Mucosa of descending colon (tissue), 3 donors: ENCODE data around the gene DLGAP1. TPM values are rescaled to one million over a fixed set of nuclear protein-coding genes. Genes with fewer than 3 reads are reported as not detected.
A peak's percentile ranks its signal among the peaks of the same experiment; 100 is the strongest.

Source experiments
- ATAC-seq: fragments of 200-7000 bp; cut with Tn5 transposase; one replicate; pipeline ENCODE4 v1.9.1; 2020; ENCODE audit warnings: mild to moderate bottlenecking, moderate library complexity
- DNase-seq, 3 donors: peaks; one replicate each; pipeline ENCODE4 v3.0.0-alpha.2; 2020
- H3K36me3 ChIP-seq: fragments of 200-600 bp; one replicate; pipeline ENCODE4 v1.8.0; 2021; ENCODE audit warnings: low read depth, mild to moderate bottlenecking
- H3K4me1 ChIP-seq: fragments of 200-600 bp; one replicate; pipeline ENCODE4 v1.8.0; 2021; ENCODE audit warnings: low read depth, mild to moderate bottlenecking
- H3K4me3 ChIP-seq: fragments of 200-600 bp; one replicate; pipeline ENCODE4 v1.8.0; 2021; ENCODE audit warnings: mild to moderate bottlenecking
- H3K9me3 ChIP-seq: fragments of 200-600 bp; one replicate; pipeline ENCODE4 v1.8.0; 2021; ENCODE audit warnings: mild to moderate bottlenecking
- CTCF ChIP-seq: fragments of 200-600 bp; IDR thresholded peaks from one replicate; pipeline ENCODE4 v1.8.0; 2022; ENCODE audit warnings: antibody characterized with exemption, mild to moderate bottlenecking
- intact Hi-C, 2 donors: fragments of 100-400 bp; cut with DNase I in 1 of 2; cut with micrococcal nuclease in 1 of 2; formaldehyde crosslinking; loops; one replicate each; pipeline versions ENCODE4 v1.11.0 to v1.11.1; 2022; cut with DNase I, micrococcal nuclease
- total RNA-seq, 3 donors: library from RNA; stranded (reverse); fragmentation: NEBNext Ultra II Directional in 2 of 3; extraction: Animal tissue kit (Norgen Biotek cat#: 25700) in 2 of 3; gene quantifications; one replicate each; pipeline versions ENCODE4 v1.2.1 to v1.2.4, GENCODE V29; 2021 to 2023
- donor health status: DM: no; HTN: no; CAD: no; lungs with moderate emphysema.
- donor health status: DM: no; HTN: no; CAD: no.
- donor health status: DM: no; HTN: yes; CAD: no.

Gene DLGAP1
- total RNA-seq, 3 donors from 2014 or later, result 0.46 to 6.8 (median 4.1) TPM

- intact Hi-C loops, result loop anchor here (5.0 to 10.0 kb wide), 2 partner anchors 147 to 214 kb away; no protein-coding TSS in a partner anchor
- H3K4me3 ChIP-seq, result peak overlapping the region; percentile 85
- DNase-seq (no peak), ATAC-seq (no peak)
- H3K36me3 ChIP-seq, result no peaks in the 10 kb centered on the region
- no peaks in the 10 kb centered on the region for H3K9me3 ChIP-seq
- peaks cover 13% of the 10 kb centered on the region for H3K4me1 ChIP-seq
- TF ChIP-seq CTCF, result no peak
Measured at GRCh38 chr18:3450799-3451182, 1004.3 kb downstream of the DLGAP1 start.

GRCh38 chr18:3450012-3450798, 1004.9 kb downstream of the DLGAP1 start, which contains the start of gene TGIF1:
TSS of gene TGIF1 (plus strand) at chr18:3450172. CDS start at chr18:3450490, 318 bp downstream.
- no peaks in the 10 kb centered on the region for H3K36me3 ChIP-seq
- intact Hi-C loops, result loop anchor here (5.0 to 10.0 kb wide), 2 partner anchors 147 to 215 kb away; no protein-coding TSS in a partner anchor
- peak within 1 kb of the TSS; percentile 85 for H3K4me3 ChIP-seq
- DNase-seq (peak; percentile 89 to 91 (median 90)), ATAC-seq (peak; percentile 45)
- no peak for TF ChIP-seq CTCF
- peaks cover 12% of the 10 kb centered on the region for H3K4me1 ChIP-seq
- H3K9me3 ChIP-seq, result no peaks in the 10 kb centered on the region

GRCh38 chr18:3449512-3450011, 1005.5 kb downstream of the DLGAP1 start:
- Histone ChIP-seq H3K4me1 (peaks cover 12% of the 10 kb centered on the region), H3K4me3 (peak overlapping the region; percentile 85), H3K36me3 (no peaks in the 10 kb centered on the region), H3K9me3 (no peaks in the 10 kb centered on the region)
- no peak for TF ChIP-seq CTCF
- ATAC-seq (peak; percentile 25), DNase-seq (peak; percentile 82 to 85 (median 85))
- intact Hi-C loops, result loop anchor here (5.0 to 10.0 kb wide), 2 partner anchors 148 to 215 kb away; no protein-coding TSS in a partner anchor

- Histone ChIP-seq H3K4me1 (peaks cover 8% of the 10 kb centered on the region), H3K36me3 (no peaks in the 10 kb centered on the region), H3K9me3 (no peaks in the 10 kb centered on the region), H3K4me3 (peak overlapping the region; percentile 85)
- intact Hi-C loops, result loop anchor here in 1 of 2 donors (5.0 kb wide), 1 partner anchor 148 kb away; no protein-coding TSS in a partner anchor
- DNase-seq (peak; percentile 82 to 91 (median 86)), ATAC-seq (peak; percentile 22)
- no peak for TF ChIP-seq CTCF
Measured at GRCh38 chr18:3448838-3449511, 1006.1 kb downstream of the DLGAP1 start.
